Testis (tissue), 2 donors: ENCODE results near the gene THAP10.

Experiments used
- CTCF ChIP-seq, 3 experiments: fragments of 450-650 bp in 2 of 3; fragments of 200-600 bp in 1 of 3; sonication (generic) in 1 of 3; IDR thresholded peaks; one replicate each; pipeline ENCODE4 v1.5.1; 2016 to 2019; ENCODE audit warnings: antibody characterized with exemption in 3 of 3, mild to moderate bottlenecking in 2 of 3, moderate library complexity in 1 of 3
- POLR2A ChIP-seq: fragments of 450-650 bp; IDR thresholded peaks from one replicate; pipeline ENCODE4 v1.6.1; 2017; ENCODE audit warnings: antibody characterized with exemption, mild to moderate bottlenecking, moderate library complexity

DNA sequence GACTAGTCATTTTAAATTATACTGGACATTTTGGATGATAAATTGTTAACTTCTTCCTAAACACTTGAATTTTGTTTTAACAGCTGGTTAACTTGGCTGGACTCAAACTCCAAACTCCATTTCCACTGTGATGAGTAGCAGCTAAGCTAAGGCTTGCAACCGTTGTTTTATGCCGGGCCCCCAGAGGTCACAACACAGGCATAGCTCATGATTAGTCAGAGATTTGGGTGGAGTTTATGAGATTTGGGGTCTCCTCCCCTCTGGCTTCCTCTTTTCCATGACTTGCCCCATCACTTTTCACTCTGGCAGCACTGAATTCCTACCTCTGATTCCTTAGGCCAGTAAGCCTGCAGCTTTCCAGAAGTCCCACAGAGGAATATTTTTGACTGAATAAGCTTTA lies 12.8 kb downstream of the THAP10 start:
- TF ChIP-seq CTCF (IDR thresholded peaks at IDR 0.05) (no peak), POLR2A (no peak)
